ENCODE results near the gene TAS2R10. TPM values are rescaled to one million over a fixed set of nuclear protein-coding genes. Genes with fewer than 3 reads are reported as not detected.

Gene TAS2R10
- 1.9 TPM in 1 of 2 replicates, not detected in the other for total RNA-seq

GRCh38 chr12:10826258-10826657 is at the start of gene TAS2R10:
Gene TAS2R10 (minus strand): TSS chr12:10826358. CDS start chr12:10826269, 89 bp downstream.

GRCh38 chr12:10849425-10849878 is 23.3 kb upstream of the TAS2R10 start, which contains the start of gene PRR4:
Gene PRR4 (minus strand): TSS chr12:10849475. CDS start chr12:10849437, 38 bp downstream.

GRCh38 chr12:10810068-10810467 is 16.1 kb downstream of the TAS2R10 start, which contains the start of gene TAS2R9:
Gene TAS2R9 (minus strand): TSS chr12:10810168. CDS start chr12:10810075, 93 bp downstream.

GRCh38 chr12:10807186-10807585 is 19.0 kb downstream of the TAS2R10 start, which contains the start of gene TAS2R8:
Gene TAS2R8 (minus strand): TSS chr12:10807286. CDS start chr12:10806980, 306 bp downstream.

GRCh38 chr12:10802587-10802986 is 23.6 kb downstream of the TAS2R10 start, which contains the start of gene TAS2R7:
Gene TAS2R7 (minus strand): TSS chr12:10802627. CDS start chr12:10802570, 57 bp downstream.

Other genes starting within 250 kb of the TAS2R10 start
- gene MAGOHB, start 212.7 kb downstream of the TAS2R10 start, total RNA-seq = 4.7 and 7.2 TPM in 2 replicates
- not detected in 2 replicates for gene STYK1, start 152.3 kb downstream of the TAS2R10 start, total RNA-seq
- gene YBX3, start 103.0 kb downstream of the TAS2R10 start, total RNA-seq = 266 and 290 TPM in 2 replicates
- not detected in 2 replicates for gene TAS2R7, start 23.7 kb downstream of the TAS2R10 start, total RNA-seq
- not detected in 2 replicates for gene TAS2R8, start 19.1 kb downstream of the TAS2R10 start, total RNA-seq
- gene TAS2R9, start 16.2 kb downstream of the TAS2R10 start, total RNA-seq = not detected in 2 replicates
- gene PRR4, start 23.1 kb upstream of the TAS2R10 start, total RNA-seq = not detected in 2 replicates
- gene PRH1, start 57.9 kb upstream of the TAS2R10 start, total RNA-seq = 3.9 and 12.4 TPM in 2 replicates
- 0.15 and 0.37 TPM in 2 replicates for gene TAS2R13, start 83.2 kb upstream of the TAS2R10 start, total RNA-seq
- gene PRH2, start 102.9 kb upstream of the TAS2R10 start, total RNA-seq = 1.1 TPM in 1 of 2 replicates, not detected in the other
- gene TAS2R14, start 112.9 kb upstream of the TAS2R10 start, total RNA-seq = 0.98 and 1.6 TPM in 2 replicates
- 2.1 and 2.7 TPM in 2 replicates for gene TAS2R50, start 160.6 kb upstream of the TAS2R10 start, total RNA-seq
- 0.62 and 1.0 TPM in 2 replicates for gene TAS2R20, start 171.9 kb upstream of the TAS2R10 start, total RNA-seq
- 0.94 and 0.98 TPM in 2 replicates for gene TAS2R19, start 196.3 kb upstream of the TAS2R10 start, total RNA-seq
- 0.44 and 2.4 TPM in 2 replicates for gene TAS2R31, start 205.0 kb upstream of the TAS2R10 start, total RNA-seq
- 1.5 TPM in 1 of 2 replicates, not detected in the other for gene TAS2R46, start 235.9 kb upstream of the TAS2R10 start, total RNA-seq